ENCODE measurements around the gene GNG13.

DNA sequence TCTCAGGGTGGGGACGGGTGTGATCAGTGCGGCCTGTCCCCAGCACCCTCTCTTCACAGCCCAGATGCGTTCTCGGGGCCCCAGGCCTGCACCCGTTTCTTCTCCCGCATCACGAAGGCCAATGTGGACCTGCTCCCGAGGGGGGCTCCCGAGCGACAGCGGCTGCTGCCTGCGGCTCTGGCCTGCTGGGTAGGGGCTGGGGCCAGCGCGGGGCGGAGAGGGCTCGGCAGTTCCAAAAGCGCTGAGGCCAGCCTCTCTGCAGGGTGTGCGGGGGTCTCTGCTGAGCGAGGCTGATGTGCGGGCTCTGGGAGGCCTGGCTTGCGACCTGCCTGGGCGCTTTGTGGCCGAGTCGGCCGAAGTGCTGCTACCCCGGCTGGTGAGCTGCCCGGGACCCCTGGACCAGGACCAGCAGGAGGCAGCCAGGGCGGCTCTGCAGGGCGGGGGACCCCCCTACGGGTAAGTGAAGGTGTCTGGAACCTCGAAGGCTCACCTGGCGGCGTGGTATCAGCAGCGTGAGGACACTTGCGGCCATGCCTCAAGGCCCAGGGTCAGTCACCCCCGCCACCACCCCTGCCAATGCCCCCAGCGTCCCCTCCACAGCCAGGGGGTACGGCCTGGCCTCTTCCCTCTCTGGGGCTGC lies 35.6 kb downstream of the GNG13 start:
- TF ChIP-seq, protein P1, sequence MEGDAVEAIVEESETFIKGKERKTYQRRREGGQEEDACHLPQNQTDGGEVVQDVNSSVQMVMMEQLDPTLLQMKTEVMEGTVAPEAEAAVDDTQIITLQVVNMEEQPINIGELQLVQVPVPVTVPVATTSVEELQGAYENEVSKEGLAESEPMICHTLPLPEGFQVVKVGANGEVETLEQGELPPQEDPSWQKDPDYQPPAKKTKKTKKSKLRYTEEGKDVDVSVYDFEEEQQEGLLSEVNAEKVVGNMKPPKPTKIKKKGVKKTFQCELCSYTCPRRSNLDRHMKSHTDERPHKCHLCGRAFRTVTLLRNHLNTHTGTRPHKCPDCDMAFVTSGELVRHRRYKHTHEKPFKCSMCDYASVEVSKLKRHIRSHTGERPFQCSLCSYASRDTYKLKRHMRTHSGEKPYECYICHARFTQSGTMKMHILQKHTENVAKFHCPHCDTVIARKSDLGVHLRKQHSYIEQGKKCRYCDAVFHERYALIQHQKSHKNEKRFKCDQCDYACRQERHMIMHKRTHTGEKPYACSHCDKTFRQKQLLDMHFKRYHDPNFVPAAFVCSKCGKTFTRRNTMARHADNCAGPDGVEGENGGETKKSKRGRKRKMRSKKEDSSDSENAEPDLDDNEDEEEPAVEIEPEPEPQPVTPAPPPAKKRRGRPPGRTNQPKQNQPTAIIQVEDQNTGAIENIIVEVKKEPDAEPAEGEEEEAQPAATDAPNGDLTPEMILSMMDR (IDR thresholded peaks at IDR 0.05): no peak
- no peak for TF ChIP-seq POLR2A (IDR thresholded peaks at IDR 0.05)
